GM12878 (cell line): Measurements from ENCODE around the gene OLFML2A. TPM values are rescaled to one million over a fixed set of nuclear protein-coding genes. Genes with fewer than 3 reads are reported as not detected.

Experiments used
- CEBPZ ChIP-seq: fragments of 150-350 bp; IDR thresholded peaks from 2 replicates; pipeline ENCODE4 v1.6.1; 2016; ENCODE audit warnings: low read depth, low read length
- CHD4 ChIP-seq: fragments of 200-600 bp; sonication (generic); IDR thresholded peaks from 2 replicates; pipeline ENCODE4 v1.6.1; 2016; ENCODE audit warnings: mild to moderate bottlenecking
- MTA2 ChIP-seq: fragments of 450-650 bp; IDR thresholded peaks from 2 replicates; pipeline ENCODE4 v1.6.1; 2016; ENCODE audit warnings: low read depth, mild to moderate bottlenecking, moderate library complexity
- PML ChIP-seq: IDR thresholded peaks from 2 replicates; pipeline ENCODE4 v1.6.1; 2012; ENCODE audit warnings: low read length, inconsistent platforms
- POU2F2 ChIP-seq: IDR thresholded peaks from 3 replicates; pipeline ENCODE4 v1.6.1; 2011; ENCODE audit warnings: low read depth, mild to moderate bottlenecking, low read length, borderline replicate concordance
- SKIL ChIP-seq: fragments of 450-650 bp; IDR thresholded peaks from 2 replicates; pipeline ENCODE4 v1.6.1; 2017; ENCODE audit warnings: mild to moderate bottlenecking, low read depth, inconsistent platforms; ENCODE audit not compliant: poor library complexity, severe bottlenecking
- USF2 ChIP-seq: IDR thresholded peaks from 2 replicates; pipeline ENCODE4 v1.6.1; 2011; ENCODE audit warnings: low read depth, low read length, improper control_type of control experiment, borderline replicate concordance
- ZBTB11 ChIP-seq: fragments of 450-650 bp; formaldehyde crosslinking; IDR thresholded peaks from 2 replicates; pipeline ENCODE4 v1.5.0; 2022; ENCODE audit warnings: mild to moderate bottlenecking, missing genetic modification characterization
- ZNF384 ChIP-seq: IDR thresholded peaks from 2 replicates; pipeline ENCODE4 v1.6.1; 2012; ENCODE audit warnings: low read depth, mild to moderate bottlenecking, low read length, improper control_type of control experiment, borderline replicate concordance
- ZSCAN29 ChIP-seq: fragments of 450-650 bp; IDR thresholded peaks from 2 replicates; pipeline ENCODE4 v1.6.1; 2017; ENCODE audit warnings: mild to moderate bottlenecking, moderate library complexity
- polyA plus RNA-seq, 11 experiments: library from polyadenylated mRNA; depleted of rRNA in 4 of 11; unstranded in 6 of 11; stranded (reverse) in 5 of 11; fragments of >200 nt; fragmentation: Nextera tagmentation in 4 of 11; fragmentation: Illumina TruSeq in 1 of 11; extraction: Ambion mirVana in 4 of 11; extraction: Trizol in 1 of 11; gene quantifications; 1 replicate in 1 of 11; 2 replicates in 10 of 11; pipeline versions ENCODE4 v1.2.1 to v1.2.3, GENCODE V29; 2011 to 2016; ENCODE audit warnings: inconsistent platforms in 2 of 11, missing spikeins in 2 of 11, low read depth in 1 of 11
- total RNA-seq, 4 experiments: library from RNA; depleted of rRNA in 3 of 4; stranded (reverse); fragments of >200 nt in 3 of 4; fragmentation: Illumina TruSeq in 1 of 4; extraction: Trizol in 1 of 4; gene quantifications; 2 replicates each; pipeline versions ENCODE4 v1.2.1 to v1.2.3, GENCODE V29; 2013 to 2021

The OLFML2A gene
- total and polyA plus RNA-seq, 10 of the 15 experiments (the other 5 are each of a cell fraction or from before 2014, with no cell fraction given): 0.02 to 0.13 (median 0.10) TPM; not detected in 4

- TF ChIP-seq SKIL (no peak), POU2F2 (no peak), PML (no peak), USF2 (no peak), MTA2 (no peak), ZNF384 (no peak), ZBTB11 (CRISPR knock-in tag) (no peak), CEBPZ (no peak), CHD4 (no peak), ZSCAN29 (no peak)
Measured at GRCh38 chr9:124790801-124791505, 14.0 kb downstream of the OLFML2A start (continued).
